ENCODE data around the gene ENTPD8.
"Not testable (repeated sequence)": the region's sequence is repeated elsewhere in the genome, so short reads cannot be mapped to it uniquely, and the experiment has no call there.

Gene ENTPD8

DNA sequence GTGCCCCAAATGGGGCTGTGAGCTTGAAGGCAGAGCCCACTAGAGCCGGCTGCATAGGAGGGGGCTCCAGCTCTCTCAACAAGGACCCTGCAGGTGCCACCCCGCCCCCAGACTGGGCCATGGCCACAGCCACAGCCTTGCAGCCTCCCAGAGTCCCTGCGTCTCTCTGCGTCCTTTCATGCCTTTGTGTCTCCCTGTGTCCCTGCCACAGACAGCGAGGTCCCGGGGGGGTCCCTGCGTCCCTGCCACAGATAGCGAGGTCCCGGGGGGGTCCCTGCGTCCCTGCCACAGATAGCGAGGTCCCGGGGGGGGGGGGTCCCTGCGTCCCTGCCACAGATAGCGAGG lies 11.6 kb downstream of the ENTPD8 start:
- DNase-seq: peak; percentile 33

DNA sequence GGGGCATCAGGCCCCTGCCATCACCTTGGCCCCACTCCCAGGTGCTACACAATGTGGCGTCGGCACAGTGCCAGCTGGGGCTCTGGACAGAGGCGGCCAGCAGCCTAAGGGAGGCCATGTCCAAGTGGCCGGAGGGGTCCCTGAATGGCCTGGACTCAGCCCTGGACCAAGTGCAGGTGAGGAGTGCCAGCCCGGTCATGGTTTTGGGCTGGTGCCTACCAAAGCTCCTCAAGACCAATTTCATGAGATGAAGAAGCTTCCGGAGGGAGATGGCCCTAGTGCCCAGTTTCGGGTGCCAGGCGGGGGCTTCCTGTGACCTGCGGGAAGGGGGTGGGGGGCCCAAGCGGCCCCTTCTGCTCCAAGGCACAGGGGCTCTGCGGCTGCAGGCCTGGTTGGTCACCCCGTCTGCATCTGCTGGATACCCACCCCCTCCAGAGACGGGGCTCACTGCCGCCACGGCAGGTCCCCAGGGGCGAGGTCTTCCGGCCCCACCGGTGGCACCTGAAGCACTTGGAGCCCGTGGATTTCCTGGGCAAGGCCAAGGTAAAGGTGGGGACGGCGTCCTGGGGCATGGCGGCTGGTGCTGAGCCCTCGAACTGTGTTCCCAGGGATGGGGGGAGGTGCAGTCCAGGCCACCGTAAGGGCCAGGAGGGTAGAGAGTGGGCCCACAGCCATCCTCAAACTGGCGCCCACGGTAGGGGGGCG lies 12.2 kb downstream of the ENTPD8 start:
- DNase-seq: peak; percentile 44

DNA sequence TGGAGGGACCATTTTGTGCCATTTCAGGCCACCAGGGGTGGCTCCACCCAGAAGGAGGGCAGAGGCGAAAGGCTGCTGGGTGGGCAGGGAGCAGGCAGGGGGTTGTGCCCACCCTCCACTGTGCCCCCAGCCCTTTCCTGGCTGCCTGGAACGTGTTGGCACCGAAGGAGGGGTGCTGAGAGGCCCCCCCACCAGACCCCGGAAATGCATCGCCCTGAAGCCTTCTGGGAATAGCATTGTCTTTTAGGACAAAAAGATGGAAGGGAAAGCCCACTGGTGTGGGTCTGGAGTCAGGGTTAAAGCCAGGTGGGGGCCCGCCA lies 12.9 kb downstream of the ENTPD8 start:
- DNase-seq: no peak

DNA sequence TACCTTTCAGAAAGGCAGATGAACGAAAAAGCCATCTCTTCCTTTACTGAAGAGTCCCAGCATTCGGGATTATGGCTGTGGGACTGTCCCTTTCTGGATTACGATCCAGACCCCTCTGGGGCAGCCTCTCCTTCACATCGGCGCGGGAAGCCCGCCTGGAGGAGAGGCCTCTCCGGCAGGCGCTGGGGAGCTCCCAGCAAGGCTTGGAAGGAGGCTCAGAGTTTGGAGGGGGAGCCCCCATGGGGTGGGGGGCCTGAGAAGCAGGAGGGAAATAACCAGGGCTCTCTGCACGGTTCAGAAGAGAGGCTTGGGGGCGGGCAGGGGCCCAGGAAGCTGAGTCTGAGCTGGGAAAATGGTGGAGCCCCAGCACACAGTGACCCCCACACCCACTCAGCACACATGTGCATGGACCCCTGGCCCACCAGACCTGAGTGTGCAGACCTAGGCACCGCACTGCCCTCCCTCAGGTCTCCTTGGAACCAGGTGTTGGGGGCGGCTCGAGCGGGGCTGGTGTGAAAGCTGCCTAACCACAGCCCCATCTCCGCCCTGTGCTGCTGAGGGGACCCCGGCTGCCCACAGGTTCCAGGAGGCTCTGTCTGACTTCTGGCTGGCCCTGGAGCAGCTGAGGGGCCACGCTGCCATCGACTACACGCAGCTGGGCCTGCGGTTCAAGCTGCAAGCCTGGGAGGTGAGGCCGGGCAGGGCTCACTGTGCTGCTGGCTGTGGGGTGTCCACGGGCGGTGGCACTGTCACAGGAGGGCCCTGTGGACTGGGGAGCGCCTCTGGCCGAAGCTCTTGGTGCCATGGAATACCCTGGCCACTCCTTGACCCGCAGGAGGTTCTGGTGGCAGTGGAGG lies 13.5 kb downstream of the ENTPD8 start:
- no peak for DNase-seq

DNA sequence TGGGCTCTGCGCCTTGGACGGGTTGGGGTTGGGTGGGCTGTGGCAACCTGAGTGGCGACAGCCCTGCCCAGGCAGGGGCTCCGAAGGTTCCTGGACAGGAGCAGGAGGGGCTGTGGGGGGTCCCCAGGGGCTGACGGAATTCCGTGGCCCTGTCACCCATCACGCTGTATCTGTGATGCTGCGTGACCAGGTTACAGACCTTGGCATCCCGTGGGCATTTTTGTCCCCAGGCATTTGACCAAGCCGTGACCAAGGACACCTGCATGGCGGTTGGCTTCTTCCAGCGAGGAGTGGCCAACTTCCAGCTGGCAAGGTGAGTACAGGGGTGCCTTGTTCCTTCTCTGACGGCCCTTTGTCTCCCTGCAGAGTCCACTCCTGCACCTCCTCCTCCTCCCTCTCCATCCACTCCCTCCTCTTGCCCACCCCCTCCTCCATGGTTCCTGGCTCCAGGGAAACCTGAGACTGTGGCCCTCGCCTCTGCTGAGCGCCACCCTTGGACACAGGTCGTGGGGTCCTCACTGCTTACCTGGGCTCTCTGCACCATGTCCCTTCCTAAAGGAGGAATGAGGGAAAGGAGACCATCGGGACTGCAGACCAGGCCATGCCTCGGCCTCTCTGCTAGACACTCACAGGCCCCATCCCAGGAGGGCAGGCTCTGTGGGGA lies 15.0 kb downstream of the ENTPD8 start:
- DNase-seq: no peak

DNA sequence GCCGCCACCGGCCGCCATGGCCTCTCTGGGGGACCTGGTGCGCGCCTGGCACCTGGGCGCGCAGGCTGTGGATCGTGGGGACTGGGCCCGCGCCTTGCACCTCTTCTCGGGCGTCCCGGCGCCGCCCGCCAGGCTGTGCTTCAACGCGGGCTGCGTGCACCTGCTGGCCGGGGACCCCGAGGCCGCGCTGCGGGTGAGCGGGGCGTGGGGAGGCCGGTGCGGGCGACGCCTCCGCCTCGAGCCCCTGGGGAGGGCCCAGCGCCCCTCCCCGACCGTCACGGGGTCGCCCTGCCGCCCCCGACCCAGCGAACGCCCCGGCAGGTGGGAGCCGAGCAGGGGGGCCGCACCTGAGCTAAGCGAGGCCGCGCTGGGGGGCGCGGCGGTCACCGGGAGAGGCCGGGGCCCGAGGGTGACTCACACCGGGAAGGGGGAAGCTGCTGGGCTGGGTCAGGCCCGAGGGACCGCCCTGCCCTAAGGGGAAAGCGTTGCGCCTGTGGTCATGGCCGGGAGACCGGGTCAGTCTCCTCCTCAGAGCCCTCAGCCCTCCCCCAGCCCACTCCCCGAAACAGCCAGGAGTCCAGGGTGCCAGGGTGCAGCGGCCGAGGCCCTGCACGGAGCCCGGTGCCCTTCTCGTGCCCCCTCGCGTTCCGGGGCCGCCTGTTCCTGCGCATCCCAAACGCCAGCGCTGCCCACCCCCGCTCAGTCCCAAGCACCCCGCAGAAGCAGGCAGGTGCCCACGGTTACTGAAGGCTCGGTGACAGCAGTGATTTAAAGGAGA lies 17.5 kb downstream of the ENTPD8 start:
- no peak for DNase-seq

DNA sequence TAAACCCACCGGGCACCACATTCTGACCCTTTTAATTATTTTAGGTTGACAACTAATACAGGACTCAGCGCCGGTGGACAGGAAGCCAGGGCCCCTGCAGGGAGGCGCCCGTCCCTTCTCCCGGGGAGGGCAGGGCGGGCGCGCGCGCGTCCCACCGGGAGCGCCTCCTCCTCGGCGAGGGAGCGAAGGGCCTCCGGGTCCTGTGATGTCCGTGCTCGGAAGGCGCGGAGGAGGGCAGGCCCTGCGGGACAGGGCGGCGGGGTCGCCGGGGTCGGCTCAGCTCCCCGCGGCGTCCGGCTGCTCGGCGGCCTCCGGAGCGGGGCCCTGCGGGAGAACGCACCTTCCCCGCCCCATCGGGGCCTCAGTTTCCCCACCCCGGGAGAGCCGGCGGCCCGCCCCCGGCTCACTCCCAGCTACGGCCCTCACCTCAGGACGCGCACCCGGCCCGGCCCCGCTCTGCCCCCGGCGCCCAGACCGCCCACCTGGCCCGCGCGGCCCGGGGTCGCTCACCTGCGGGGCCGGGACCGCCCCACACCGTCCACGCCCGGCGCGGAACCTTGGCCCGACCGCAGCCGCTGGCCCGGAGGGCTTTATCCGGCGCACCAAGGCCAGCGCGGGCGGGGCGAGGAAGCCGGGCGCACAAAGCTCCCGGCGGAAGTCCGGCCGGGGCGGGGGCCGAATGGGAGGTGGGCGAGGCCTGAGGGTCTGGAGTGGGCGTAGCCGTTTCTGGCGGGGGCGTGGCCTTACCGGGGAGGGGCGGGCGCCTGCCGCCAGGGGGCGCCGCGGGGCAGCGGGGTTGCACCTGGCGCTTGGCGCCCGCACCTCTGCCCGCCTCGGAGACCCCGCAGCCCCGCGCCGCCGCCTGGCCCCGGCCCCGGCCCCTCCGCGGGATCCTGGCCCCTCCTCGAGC lies 18.3 kb downstream of the ENTPD8 start, which contains the start of the genes EXD3 and NOXA1:
TSS of gene EXD3 (minus strand) at position 559 of the 910 bp plus-strand sequence. CDS start 27,805 bp downstream, outside the sequence.
TSS of gene NOXA1 (plus strand) at position 790 of the 910 bp plus-strand sequence. CDS start 137 bp downstream, outside the sequence.
- peak; percentile 99 for DNase-seq

DNA sequence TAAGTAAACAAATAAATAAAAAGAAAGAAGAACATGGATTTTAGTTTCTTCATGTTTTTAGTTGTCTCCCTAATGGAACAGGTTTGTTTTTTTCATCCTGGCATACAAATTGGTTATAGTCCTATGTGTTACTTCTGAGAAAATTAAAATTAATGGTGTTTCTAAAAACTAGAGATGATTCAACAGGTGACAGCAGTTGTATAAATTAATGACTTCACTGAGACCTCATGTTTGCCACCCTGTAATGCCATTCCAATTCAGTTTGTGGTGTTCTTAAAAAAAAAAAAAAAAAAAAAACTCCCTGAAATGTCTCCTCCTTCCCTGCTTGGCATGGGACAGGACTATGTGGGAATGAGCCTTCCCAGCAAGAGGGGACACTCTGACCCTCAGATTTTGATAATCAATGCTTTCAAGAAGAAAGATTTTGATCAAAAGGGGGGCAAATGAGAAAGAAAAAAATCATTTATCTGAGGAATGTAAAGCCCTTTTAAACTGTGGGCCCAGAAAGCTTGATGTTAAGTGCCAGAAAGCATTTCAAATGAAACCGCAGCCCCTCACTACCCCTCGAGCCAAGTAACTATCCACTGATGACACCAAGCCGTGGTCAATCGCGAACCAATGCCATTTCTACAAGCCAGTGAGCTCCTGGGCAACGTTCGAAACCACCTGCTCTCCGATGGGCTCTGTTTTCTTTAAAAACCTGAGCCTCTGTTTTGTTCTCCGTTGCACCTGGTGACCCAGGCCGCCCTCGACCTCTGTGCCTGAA lies 19.1 kb downstream of the ENTPD8 start:
- DNase-seq: peak; percentile 68

DNA sequence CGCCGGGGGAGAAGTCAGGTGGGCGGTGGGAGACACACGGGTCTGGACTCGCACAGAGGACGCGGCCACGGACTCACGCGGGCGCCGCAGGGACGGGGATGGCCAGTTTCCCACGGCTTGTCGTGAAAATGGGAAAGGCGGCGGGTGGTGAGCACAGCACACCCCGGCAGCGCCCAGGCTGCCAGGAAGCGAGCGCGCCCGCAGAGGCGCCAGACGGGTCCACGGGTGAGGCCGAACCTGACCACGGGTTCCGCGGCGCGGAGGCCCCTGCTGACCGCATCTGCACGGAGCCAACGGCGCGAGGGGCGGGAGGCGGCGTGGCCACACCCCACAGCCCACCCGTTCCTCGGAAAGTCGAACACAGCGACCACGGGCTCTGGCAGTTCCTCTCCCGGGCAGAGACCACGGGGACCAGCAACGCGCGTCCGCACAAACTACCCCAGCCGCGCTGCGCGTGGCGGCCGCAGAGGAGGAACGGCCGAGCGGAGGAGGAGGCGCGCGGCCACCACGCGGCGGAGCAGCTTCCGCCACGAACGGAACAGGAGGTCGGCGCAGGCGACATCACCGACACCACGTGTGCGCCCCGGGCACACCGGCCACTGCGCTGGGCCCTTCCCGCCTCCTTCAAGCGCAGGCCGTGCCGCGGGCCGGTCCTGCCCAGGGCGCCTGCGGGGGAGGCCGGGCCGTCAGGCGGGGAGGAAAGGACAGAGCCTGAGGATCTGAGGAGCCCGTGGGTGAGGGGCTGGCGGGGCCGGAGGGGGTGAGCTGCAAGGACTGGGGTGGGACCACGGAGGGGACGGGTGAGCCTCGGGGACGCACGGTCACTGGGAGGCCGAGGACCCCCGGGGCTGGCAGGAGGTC lies 23.8 kb downstream of the ENTPD8 start:
- DNase-seq: no peak

DNA sequence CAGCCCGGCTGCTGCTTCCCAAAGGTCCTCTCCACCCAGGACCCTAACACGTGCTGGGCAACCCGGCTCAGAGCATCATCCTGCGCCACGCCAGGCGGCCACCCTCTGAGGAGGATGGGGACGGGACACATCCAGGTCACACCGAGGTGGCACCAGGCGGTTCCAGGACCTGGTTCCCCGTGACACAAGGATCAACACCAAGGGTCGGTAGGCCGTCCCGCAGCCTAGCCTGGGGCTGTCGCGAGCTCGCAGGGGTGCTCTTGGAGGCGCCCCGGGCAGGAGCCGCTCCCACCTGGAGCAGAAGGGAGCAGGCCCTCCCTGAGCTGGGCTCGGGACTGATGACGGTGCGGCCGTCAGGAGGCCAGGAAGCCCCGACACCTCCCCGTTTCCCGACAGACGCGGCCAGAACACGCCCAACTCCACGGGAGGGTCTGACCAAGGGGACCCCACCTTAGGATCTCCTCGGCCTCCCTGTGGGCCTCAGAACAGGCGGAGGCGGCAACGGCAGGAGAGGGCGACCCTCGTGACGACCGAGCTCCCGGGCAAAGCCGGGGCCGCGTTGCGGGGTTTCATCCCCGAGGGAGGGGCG lies 24.5 kb downstream of the ENTPD8 start:
- DNase-seq: no peak

DNA sequence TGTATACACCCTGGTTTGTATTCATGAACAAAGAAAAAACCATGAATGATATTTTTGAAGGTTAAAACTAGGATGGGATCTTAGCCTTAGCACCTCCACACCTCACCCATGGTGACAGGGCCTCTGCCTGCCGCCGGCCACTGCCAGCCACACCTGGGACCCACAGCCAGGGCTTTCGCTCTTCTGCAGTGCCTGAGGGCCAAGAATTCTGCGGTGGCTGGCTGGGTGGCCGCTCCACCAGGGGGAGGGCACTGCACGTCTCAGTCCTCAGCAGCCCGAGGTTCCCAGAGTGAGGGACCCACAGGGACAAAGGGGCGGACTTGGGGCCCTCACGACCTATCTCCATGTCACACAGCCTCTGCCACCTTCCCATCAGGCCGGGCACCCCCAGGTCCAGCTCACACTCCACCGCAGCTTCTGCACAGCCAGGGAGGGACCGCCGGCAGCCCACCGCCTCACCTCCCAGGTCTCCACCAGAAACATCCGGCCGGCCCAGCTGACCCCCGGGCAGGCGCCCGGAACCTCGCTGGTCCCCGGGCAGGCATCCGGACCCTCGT lies 25.1 kb downstream of the ENTPD8 start:
- DNase-seq: no peak

DNA sequence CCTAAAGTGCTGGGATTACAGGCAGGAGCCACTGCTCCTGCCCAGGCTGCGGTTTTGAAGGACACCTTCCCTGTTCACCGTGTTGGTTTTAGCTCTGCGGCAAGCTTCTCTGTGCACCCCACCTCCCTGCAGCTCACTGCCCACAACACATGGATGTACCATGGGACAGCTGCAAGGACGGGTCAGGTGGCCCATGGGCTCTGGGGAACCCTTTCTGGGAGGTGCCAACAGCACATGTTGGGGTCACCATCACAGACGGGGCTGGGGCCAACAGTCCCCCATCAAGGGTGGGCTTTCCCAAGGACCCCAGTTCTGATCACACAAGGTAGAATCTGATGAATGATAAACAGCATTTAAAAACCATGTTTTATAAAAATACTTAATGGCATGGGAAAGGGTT lies 25.7 kb downstream of the ENTPD8 start:
- DNase-seq: no peak

DNA sequence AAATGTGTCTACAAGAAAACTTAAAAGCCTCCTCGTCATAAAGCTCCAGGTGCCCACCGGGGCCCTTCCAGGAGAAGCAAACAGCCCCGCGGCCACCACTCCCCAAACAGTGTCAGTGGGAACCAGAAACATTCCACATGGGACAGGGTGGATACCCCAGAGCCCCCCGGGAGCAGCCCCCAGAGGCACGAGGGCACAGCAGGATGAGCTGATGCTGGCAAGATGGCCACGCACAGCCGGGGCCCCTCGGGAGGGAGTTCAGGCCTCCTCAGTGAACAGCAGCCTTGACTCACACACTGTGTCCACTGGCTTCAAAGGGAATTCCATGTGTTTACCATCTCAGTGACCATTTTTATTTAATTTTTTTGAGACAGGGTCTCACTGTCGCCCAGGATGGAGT lies 28.7 kb downstream of the ENTPD8 start:
- no peak for DNase-seq

DNA sequence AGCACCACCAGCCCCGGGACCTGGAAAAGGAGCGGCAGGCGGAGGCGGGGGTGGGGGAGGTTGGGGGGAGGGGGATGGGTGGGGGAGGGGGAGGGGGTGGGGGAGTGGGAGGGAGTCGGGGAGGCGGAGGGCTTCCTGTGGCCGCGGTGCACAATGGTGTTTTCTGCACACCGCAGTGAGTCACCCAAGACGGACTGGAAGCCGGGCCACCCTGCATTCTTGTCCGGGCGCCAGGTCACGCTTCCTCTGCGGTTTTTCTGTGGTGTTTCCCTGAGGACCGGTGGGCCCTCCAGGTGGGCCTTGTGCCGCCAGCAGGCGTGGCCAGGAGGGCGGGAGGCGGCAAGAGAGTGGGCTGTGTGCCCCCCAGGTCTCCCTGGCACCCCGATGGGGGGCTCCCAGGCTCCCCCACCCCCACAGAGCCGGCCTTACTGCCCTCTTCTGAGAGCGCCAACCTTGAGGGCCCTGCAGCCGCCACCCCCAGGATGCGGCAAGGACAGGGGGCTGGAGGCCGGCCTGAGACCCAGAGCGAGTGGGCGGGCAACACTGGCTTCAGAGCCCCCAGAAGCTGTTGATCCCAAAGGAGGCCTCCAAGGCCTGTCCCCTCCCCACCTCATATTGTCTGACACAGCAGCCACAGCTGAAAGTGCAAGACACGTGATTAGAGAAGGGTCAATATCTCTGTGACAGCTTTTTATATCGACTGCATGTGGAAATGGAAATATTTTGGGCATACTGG lies 29.3 kb downstream of the ENTPD8 start:
- DNase-seq: peak; percentile 93

DNA sequence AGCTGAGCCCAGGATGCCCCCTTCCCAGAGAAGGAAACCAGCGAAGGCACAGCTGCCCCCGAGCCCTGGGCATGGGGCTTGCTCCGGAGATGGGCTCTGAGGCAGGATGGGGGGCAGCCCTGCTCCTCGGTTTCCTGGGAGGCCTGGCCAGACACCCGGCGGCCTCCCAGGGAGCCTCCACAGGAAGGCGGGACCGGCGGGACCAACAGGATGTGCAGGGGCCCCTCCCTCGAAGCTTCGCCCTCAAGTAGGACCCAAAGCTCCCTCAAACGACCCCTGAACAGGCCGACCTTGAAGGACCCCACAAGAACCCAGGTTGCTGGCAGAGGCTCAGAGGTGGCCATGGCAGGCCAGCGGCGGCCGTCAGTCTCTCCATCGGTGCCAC lies 29.9 kb downstream of the ENTPD8 start:
- no peak for DNase-seq

DNA sequence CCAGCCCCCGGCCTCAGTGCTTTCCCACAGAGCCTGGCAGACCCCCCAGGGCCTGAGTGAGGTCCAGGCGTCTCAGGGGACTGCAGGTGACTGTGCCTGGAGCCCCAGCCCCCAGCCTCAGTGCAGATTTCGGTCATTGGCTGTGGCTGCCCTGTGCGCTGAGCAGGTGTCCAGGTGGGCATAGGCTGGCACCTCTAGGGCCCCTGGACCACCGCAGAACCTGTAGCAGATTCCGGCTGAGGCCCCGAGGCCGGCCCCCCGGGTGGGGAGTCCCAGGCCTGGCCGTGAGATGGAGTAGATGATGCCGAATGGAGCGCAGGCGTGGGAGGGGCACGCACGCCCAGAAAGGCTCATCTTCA lies 30.3 kb downstream of the ENTPD8 start:
- DNase-seq: no peak

DNA sequence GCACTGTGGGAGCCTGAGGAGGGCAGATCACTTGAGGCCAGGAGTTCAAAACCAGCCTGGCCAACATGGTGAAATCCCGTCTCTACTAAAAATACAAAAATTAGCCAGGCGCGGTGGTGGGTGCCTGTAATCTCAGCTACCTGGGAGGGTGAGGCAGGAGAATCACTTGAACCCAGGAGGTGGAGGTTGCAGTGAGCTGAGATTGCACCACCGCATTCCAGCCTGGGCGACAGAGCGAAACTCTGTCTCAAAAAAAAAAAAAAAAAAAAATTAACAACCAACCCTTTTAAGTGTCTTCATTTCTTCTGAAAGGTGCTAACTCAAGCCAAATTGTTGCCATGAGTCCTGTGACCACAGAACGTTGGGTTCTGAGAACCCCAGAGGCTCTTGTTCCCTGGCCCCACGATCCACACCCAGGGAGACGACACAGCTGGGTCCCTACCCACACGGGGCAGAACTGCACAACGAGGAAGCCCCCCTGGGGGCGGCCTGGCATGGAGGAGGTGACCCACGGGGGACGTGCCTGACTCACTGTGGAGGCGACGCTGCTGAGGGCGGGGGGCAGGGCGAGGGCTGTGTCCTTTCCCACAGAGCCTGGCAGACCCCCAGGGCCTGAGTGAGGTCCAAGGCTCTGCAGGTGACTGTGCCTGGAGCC lies 30.8 kb downstream of the ENTPD8 start:
- DNase-seq: not testable (repeated sequence)

DNA sequence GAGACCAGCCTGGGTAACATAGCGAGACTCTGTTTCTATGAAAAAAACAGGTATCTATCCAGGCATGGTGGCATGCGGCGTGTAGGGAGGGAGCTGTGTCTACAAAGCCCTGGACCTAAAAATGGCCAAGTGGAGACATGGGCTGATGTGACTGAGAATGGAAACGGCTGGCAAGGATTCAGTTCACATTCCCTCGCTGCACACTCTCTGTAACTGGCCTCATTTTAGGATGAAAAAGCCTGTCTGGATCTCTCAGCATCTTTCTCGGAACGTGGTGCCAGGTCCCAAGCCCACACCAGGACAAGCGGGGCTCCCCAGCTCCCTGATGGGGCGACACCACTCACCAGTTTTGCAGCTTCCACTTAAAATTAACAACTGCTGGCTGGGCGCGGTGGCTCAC lies 31.6 kb downstream of the ENTPD8 start:
- DNase-seq: no peak
